ENCODE measurements around the gene ABL1.

DNA sequence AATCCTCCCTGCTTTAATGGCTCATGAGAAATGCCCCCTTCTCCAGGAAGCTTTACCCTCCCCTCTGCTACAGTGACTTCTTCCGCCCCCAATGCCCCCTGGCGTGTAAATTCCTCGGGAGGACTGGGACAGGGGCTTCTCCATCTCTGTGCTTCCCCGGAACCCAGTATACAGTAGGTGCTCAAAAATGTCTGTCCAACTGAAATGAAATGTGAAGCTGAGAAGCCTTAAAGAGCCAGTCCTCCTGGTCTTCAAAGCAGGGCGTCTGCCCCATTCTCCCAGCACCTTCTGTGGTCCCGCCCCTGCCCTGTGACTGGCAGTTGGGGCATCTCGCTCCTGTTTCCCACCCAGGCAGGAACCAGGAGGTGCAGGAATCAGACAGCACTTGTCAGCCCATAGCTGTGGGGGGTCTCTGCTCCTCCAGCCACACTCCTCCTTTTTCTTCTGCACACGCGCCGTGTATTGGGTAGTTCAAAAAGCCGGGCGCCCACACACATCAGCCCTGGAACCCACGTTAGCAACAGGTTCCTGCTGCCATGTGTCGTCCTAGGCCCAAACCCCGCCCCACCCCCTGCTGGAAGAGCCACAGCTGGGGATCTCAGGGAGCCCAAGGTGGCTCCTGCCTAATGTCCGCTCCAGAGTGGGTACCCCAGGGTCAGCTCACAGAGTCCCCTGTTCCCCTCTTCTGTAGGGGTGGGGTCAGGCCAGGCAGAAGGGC lies 88.0 kb downstream of the ABL1 start:
- TF ChIP-seq, protein P1, sequence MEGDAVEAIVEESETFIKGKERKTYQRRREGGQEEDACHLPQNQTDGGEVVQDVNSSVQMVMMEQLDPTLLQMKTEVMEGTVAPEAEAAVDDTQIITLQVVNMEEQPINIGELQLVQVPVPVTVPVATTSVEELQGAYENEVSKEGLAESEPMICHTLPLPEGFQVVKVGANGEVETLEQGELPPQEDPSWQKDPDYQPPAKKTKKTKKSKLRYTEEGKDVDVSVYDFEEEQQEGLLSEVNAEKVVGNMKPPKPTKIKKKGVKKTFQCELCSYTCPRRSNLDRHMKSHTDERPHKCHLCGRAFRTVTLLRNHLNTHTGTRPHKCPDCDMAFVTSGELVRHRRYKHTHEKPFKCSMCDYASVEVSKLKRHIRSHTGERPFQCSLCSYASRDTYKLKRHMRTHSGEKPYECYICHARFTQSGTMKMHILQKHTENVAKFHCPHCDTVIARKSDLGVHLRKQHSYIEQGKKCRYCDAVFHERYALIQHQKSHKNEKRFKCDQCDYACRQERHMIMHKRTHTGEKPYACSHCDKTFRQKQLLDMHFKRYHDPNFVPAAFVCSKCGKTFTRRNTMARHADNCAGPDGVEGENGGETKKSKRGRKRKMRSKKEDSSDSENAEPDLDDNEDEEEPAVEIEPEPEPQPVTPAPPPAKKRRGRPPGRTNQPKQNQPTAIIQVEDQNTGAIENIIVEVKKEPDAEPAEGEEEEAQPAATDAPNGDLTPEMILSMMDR (IDR thresholded peaks at IDR 0.05; ENCODE audit: borderline replicate concordance, extremely low read depth, low read length, poor library complexity, severe bottlenecking), result no peak
- no peak for TF ChIP-seq EZH2 (IDR thresholded peaks at IDR 0.05; ENCODE audit: borderline replicate concordance, low read depth, low read length, severe bottlenecking)
